ENCODE data around the gene KHDC4.

KHDC4 gene

DNA sequence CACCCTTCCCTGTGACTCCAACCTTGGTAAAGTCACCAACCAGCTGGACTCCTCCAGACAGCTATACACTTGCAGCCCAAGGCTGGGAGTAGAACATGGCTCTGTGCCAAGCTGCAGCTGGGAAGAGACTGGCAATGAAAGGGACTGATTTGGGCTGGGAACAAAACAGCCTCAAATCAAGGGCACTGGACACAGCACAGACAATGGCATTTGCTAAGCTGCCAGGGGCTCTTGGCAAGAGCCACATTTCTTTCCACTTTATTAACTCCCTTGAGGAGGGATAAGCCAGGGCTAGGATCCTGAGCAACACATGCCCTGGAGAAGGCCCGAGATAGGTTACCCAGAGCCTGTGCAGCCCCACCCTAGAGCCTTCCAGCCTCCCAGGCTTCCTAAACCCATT, 62.8 kb downstream of the KHDC4 start:
- Mint-ChIP-seq H3K36me3 (ENCODE audit: low read depth) (no peaks in the 10 kb centered on the region), H3K27me3 (no peaks in the 10 kb centered on the region), H3K4me3 (no peak overlapping the region), H3K4me1 (ENCODE audit: low read depth) (no peaks in the 10 kb centered on the region), H3K9me3 (no peaks in the 10 kb centered on the region), H3K27ac (no peak overlapping the region)
- intact Hi-C loops (cut with micrococcal nuclease) = no loop called here

DNA sequence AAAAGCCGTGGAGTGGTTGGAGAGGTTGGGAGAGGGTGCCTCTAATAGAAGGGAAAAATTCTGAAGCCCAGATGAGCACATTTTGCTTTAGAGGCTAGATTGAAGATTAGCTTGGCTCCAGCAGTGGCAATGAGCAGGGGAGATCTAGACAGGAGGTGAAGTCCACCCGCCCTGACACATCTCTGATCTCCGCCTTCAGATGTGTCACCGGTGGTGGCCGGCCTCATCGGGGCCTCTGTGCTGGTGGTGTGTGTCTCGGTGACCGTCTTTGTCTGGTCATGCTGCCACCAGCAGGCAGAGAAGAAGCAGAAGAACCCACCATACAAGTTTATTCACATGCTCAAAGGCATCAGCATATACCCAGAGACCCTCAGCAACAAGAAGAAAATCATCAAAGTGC, 66.4 kb downstream of the KHDC4 start:
- Mint-ChIP-seq H3K9me3 (no peaks in the 10 kb centered on the region), H3K4me1 (ENCODE audit: low read depth) (no peaks in the 10 kb centered on the region), H3K36me3 (ENCODE audit: low read depth) (no peaks in the 10 kb centered on the region), H3K4me3 (no peak overlapping the region), H3K27me3 (no peaks in the 10 kb centered on the region), H3K27ac (no peak overlapping the region)
- intact Hi-C loops (cut with micrococcal nuclease) = no loop called here

DNA sequence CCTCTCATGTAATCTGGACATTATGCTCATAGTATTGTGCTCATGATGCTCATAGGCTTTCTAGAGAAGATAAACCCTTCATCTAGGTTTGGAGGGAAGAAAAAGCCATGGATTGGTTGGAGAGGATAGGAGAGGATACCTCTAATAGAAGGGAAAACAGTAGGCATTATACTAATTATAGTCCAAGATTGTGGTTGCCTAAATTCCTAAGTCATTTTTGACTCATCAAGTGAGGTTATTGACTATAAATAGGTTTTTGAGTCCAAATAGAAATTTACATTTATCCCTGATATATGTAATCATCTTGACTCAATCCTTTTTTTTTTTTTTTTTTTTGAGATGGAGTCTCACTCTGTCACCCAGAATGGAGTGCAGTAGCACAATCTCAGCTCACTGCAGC, 69.8 kb downstream of the KHDC4 start:
- H3K9me3 Mint-ChIP-seq = no peaks in the 10 kb centered on the region
- intact Hi-C loops (cut with micrococcal nuclease) = no loop called here
- H3K27ac Mint-ChIP-seq = no peak overlapping the region
- no peaks in the 10 kb centered on the region for H3K36me3 Mint-ChIP-seq (ENCODE audit: low read depth)
- no peak overlapping the region for H3K4me3 Mint-ChIP-seq
- peaks cover 20% of the 10 kb centered on the region for H3K4me1 Mint-ChIP-seq (ENCODE audit: low read depth)
- H3K27me3 Mint-ChIP-seq = no peaks in the 10 kb centered on the region
